HL-60 (cell line): Measurements from ENCODE around the gene DPEP3.

Experiments used
- DNase-seq, 2 experiments: peaks; one replicate each; pipeline ENCODE4 v3.0.0-alpha.2; 2010 to 2020; ENCODE audit warnings: low read depth in 1 of 2, low spot score in 1 of 2
- H3K27ac ChIP-seq: fragments of 250-450 bp; sonication (Bioruptor Pico); replicated peaks from 2 replicates; pipeline ENCODE4 v1.5.1; 2020; ENCODE audit warnings: mild to moderate bottlenecking, moderate library complexity
- H3K27me3 ChIP-seq: fragments of 250-450 bp; sonication (Bioruptor Pico); 2 replicates; pipeline ENCODE4 v1.5.1; 2021; ENCODE audit warnings: mild to moderate bottlenecking, moderate library complexity; ENCODE audit not compliant: insufficient read depth, poor library complexity, severe bottlenecking
- H3K4me3 ChIP-seq: replicated peaks from 2 replicates; pipeline ENCODE4 v1.5.1; 2011; ENCODE audit warnings: mild to moderate bottlenecking, control low read depth, low read length; ENCODE audit not compliant: insufficient read depth
- CTCF ChIP-seq: IDR thresholded peaks from one replicate; pipeline ENCODE4 v1.5.1; 2011; ENCODE audit warnings: low read length, control low read depth, inconsistent platforms; ENCODE audit not compliant: insufficient read depth
- GABPA ChIP-seq: IDR thresholded peaks from 2 replicates; pipeline ENCODE4 v1.6.1; 2012; ENCODE audit warnings: low read depth
- POLR2AphosphoS5 ChIP-seq: IDR thresholded peaks from 2 replicates; pipeline ENCODE4 v1.6.1; 2012; ENCODE audit warnings: low read depth
- REST ChIP-seq: IDR thresholded peaks from 2 replicates; pipeline ENCODE4 v1.6.1; 2012; ENCODE audit warnings: low read depth; ENCODE audit not compliant: insufficient replicate concordance
- SPI1 ChIP-seq: IDR thresholded peaks from 2 replicates; pipeline ENCODE4 v1.6.1; 2012; ENCODE audit warnings: low read depth, mild to moderate bottlenecking, borderline replicate concordance

The DPEP3 gene

GRCh38 chr16:67961551-67961957 is 18.7 kb downstream of the DPEP3 start:
- TF ChIP-seq GABPA: no peak
- no peak for TF ChIP-seq POLR2AphosphoS5
- TF ChIP-seq REST: no peak
- TF ChIP-seq SPI1: no peak
- no peak for TF ChIP-seq CTCF
- no peak overlapping the region for H3K4me3 ChIP-seq
- no peak for DNase-seq
- no peak overlapping the region for H3K27ac ChIP-seq
- H3K27me3 ChIP-seq: no peaks in the 10 kb centered on the region

GRCh38 chr16:67959536-67960329 is 20.6 kb downstream of the DPEP3 start:
- H3K4me3 ChIP-seq: no peak overlapping the region
- DNase-seq: no peak
- no peaks in the 10 kb centered on the region for H3K27me3 ChIP-seq
- TF ChIP-seq SPI1: no peak
- no peak for TF ChIP-seq CTCF
- TF ChIP-seq REST: no peak
- TF ChIP-seq POLR2AphosphoS5: no peak
- TF ChIP-seq GABPA: no peak
- H3K27ac ChIP-seq: no peak overlapping the region

GRCh38 chr16:67957622-67958021 is 22.7 kb downstream of the DPEP3 start:
- TF ChIP-seq SPI1: no peak
- no peak for TF ChIP-seq REST
- no peak for TF ChIP-seq CTCF
- no peak for TF ChIP-seq GABPA
- no peak for TF ChIP-seq POLR2AphosphoS5
- DNase-seq: no peak
- H3K27ac ChIP-seq: no peak overlapping the region
- no peak overlapping the region for H3K4me3 ChIP-seq
- H3K27me3 ChIP-seq: no peaks in the 10 kb centered on the region
